ENCODE data around the gene C1orf53.

DNA sequence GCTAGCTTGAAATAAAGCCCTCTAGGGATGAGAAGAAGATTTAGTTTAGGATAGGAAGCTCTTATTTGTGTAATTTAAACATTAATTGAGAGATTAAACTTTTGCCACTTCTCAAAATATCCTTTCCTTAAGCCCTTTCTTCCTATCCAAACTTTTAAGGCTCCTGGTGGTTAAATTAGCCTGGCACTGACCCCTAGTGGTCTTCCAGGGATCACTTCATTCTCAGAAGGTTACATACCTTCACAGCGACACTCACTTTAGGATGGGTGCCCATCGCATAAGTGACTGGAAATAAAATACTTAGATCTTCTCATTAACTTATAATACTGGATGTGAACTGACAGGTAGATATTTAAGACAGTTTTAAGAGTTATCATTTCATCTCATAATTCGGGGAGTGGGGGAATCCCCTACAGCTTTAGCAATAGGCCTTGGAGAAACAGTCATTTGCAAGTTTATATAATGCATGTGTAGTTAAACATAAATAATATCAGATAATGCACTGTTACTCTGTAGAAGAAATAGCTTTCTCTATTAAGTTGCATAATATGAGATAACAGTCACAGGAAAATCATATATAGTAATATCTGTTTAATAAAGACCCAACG is 22.2 kb downstream of the C1orf53 start:
- TF ChIP-seq ZSCAN30 (tag by site-specific recombination; IDR thresholded peaks at IDR 0.05) (no peak), ZBTB20 (tag by site-specific recombination; IDR thresholded peaks at IDR 0.05) (no peak), MZF1 (tag by site-specific recombination; IDR thresholded peaks at IDR 0.05; ENCODE audit: borderline replicate concordance) (no peak), ZNF280D (tag by site-specific recombination; IDR thresholded peaks at IDR 0.05) (no peak), FEZF1 (tag by site-specific recombination; IDR thresholded peaks at IDR 0.05) (no peak), ZNF37A (tag by site-specific recombination; IDR thresholded peaks at IDR 0.05) (no peak), ZNF654 (tag by site-specific recombination; IDR thresholded peaks at IDR 0.05; ENCODE audit: low read depth) (peak; percentile 84), ZNF121 (tag by site-specific recombination; IDR thresholded peaks at IDR 0.05) (no peak), MYNN (tag by site-specific recombination; IDR thresholded peaks at IDR 0.05; ENCODE audit: borderline replicate concordance) (no peak)
- TF ChIP-seq, protein P1, sequence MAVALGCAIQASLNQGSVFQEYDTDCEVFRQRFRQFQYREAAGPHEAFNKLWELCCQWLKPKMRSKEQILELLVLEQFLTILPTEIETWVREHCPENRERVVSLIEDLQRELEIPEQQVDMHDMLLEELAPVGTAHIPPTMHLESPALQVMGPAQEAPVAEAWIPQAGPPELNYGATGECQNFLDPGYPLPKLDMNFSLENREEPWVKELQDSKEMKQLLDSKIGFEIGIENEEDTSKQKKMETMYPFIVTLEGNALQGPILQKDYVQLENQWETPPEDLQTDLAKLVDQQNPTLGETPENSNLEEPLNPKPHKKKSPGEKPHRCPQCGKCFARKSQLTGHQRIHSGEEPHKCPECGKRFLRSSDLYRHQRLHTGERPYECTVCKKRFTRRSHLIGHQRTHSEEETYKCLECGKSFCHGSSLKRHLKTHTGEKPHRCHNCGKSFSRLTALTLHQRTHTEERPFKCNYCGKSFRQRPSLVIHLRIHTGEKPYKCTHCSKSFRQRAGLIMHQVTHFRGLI (tag by site-specific recombination; IDR thresholded peaks at IDR 0.05) = no peak
- TF ChIP-seq, protein P2, sequence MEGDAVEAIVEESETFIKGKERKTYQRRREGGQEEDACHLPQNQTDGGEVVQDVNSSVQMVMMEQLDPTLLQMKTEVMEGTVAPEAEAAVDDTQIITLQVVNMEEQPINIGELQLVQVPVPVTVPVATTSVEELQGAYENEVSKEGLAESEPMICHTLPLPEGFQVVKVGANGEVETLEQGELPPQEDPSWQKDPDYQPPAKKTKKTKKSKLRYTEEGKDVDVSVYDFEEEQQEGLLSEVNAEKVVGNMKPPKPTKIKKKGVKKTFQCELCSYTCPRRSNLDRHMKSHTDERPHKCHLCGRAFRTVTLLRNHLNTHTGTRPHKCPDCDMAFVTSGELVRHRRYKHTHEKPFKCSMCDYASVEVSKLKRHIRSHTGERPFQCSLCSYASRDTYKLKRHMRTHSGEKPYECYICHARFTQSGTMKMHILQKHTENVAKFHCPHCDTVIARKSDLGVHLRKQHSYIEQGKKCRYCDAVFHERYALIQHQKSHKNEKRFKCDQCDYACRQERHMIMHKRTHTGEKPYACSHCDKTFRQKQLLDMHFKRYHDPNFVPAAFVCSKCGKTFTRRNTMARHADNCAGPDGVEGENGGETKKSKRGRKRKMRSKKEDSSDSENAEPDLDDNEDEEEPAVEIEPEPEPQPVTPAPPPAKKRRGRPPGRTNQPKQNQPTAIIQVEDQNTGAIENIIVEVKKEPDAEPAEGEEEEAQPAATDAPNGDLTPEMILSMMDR (tag by site-specific recombination; IDR thresholded peaks at IDR 0.05) = peak; percentile 46

All from HEK293 (cell line).